Measurements from ENCODE around the gene ANAPC5. TPM values are rescaled to one million over a fixed set of nuclear protein-coding genes. Genes with fewer than 3 reads are reported as not detected.

The ANAPC5 gene
- total RNA-seq, 1 donor from 2014 or later = 101 TPM

DNA sequence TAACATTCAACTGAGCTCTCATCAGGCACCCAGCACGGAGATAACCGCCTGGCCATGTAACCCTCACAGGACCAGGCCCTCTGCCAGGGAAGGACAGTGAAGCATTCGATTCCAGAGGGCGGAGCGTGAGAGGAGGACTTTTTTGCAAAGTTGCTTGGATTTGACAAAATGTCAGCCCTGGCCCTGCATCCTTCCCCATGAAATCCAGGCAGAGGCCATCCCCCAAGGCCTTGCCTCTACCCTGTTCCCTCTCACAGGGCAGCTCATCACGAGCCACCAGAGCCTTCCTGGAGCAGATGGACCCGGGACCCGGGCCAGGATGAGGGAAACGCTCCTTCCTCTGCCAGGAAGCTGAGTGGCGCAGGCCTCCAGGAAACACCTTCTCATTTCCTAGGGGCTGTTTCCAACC is 72.7 kb downstream of the ANAPC5 start:
- Mint-ChIP-seq H3K36me3 (peaks cover 11% of the 10 kb centered on the region), H3K4me1 (ENCODE audit: unreplicated experiment) (no peaks in the 10 kb centered on the region), H3K27ac (no peak overlapping the region), H3K9me3 (no peaks in the 10 kb centered on the region), H3K4me3 (no peak overlapping the region), H3K27me3 (no peaks in the 10 kb centered on the region)
- TF ChIP-seq, protein P1, sequence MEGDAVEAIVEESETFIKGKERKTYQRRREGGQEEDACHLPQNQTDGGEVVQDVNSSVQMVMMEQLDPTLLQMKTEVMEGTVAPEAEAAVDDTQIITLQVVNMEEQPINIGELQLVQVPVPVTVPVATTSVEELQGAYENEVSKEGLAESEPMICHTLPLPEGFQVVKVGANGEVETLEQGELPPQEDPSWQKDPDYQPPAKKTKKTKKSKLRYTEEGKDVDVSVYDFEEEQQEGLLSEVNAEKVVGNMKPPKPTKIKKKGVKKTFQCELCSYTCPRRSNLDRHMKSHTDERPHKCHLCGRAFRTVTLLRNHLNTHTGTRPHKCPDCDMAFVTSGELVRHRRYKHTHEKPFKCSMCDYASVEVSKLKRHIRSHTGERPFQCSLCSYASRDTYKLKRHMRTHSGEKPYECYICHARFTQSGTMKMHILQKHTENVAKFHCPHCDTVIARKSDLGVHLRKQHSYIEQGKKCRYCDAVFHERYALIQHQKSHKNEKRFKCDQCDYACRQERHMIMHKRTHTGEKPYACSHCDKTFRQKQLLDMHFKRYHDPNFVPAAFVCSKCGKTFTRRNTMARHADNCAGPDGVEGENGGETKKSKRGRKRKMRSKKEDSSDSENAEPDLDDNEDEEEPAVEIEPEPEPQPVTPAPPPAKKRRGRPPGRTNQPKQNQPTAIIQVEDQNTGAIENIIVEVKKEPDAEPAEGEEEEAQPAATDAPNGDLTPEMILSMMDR (conservative IDR thresholded peaks at IDR 0.05) = no peak
- DNase-seq (ENCODE audit: extremely low spot score, unreplicated experiment) = no peak

DNA sequence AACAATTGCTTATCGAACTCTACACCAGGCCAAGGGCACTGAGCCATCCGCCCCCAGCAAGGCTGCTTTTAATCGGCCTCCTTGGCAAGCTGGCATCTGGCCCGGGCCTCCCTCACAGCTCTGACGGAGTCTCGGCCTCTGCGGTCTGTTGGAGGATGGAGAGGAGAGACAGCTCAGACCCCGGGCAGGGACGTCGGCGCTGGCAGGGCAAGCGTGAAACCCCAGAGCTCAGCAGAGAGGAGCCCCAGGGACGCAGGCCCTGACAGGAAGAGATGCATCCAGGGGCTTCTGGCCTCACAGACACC is 73.2 kb downstream of the ANAPC5 start:
- no peaks in the 10 kb centered on the region for H3K4me1 Mint-ChIP-seq (ENCODE audit: unreplicated experiment)
- no peaks in the 10 kb centered on the region for H3K9me3 Mint-ChIP-seq
- TF ChIP-seq, protein P1 (conservative IDR thresholded peaks at IDR 0.05) = no peak
- H3K27me3 Mint-ChIP-seq = no peaks in the 10 kb centered on the region
- H3K4me3 Mint-ChIP-seq = no peak overlapping the region
- DNase-seq (ENCODE audit: extremely low spot score, unreplicated experiment) = no peak
- no peak overlapping the region for H3K27ac Mint-ChIP-seq
- peaks cover 11% of the 10 kb centered on the region for H3K36me3 Mint-ChIP-seq

DNA sequence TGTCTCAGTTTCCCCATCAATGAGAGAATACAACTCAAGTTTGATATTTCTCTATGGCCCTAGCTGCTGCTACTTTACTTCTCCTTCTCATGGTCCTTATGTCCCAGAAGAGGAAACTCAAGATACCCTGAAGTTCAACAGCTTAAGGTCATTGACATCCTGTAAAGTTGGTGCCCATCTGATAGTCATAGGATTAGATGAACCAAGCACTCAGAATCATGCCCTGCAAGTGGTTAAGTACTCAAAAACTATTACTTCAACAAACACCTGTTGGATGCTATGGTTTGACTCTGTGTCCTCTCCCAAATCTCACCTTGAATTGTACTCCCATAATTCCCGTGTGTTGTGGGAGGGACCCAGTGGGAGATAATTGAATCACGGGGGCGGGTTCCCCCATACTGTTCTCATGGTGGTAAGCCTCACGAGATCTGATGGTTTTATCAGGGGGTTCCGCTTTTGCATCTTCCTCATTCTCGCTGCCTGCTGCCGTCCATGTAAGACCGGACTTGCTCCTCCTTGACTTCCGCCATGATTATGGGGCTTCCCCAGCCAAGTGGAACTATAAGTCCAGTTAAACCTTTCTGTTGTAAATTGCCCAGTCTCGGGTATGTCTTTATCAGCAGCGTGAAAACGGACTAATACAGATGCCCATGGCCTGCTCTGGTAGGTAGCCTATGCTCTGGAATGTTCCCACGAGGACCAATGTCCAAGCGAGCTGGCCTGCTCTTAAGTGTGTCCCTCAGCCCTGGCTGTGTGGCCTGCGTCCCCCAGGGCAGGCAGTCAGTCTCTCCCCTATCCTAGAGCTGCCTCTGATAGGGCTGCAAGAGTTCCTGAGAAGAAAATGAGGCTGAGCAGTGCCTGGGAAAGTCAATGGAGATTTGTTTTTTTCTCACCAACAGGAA is 73.8 kb downstream of the ANAPC5 start:
- Mint-ChIP-seq H3K4me1 (ENCODE audit: unreplicated experiment) (no peaks in the 10 kb centered on the region), H3K9me3 (no peaks in the 10 kb centered on the region), H3K4me3 (no peak overlapping the region), H3K27me3 (no peaks in the 10 kb centered on the region), H3K27ac (no peak overlapping the region), H3K36me3 (peaks cover 11% of the 10 kb centered on the region)
- no peak for DNase-seq (ENCODE audit: extremely low spot score, unreplicated experiment)
- TF ChIP-seq, protein P1 (conservative IDR thresholded peaks at IDR 0.05) = no peak

DNA sequence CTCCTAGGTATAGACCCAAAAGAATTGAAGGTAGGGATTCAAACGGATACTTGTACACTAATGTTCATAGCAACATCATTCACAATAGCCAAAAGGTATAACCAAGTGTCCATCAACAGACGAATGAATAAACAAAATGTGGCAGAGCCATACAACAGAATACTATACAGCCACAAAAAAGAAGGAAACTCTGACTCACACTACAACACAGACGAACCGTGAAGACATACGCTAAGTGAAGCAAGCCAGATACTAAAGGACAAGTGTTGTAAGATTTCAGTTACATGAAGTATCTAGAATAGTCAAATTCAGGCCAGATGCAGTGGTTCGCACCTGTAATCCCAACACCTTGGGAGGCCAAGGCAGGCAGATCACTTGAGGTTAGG is 74.8 kb downstream of the ANAPC5 start:
- H3K9me3 Mint-ChIP-seq = no peaks in the 10 kb centered on the region
- no peaks in the 10 kb centered on the region for H3K4me1 Mint-ChIP-seq (ENCODE audit: unreplicated experiment)
- DNase-seq (ENCODE audit: extremely low spot score, unreplicated experiment) = no peak
- H3K27me3 Mint-ChIP-seq = no peaks in the 10 kb centered on the region
- TF ChIP-seq, protein P1 (conservative IDR thresholded peaks at IDR 0.05) = no peak
- no peak overlapping the region for H3K27ac Mint-ChIP-seq
- no peak overlapping the region for H3K4me3 Mint-ChIP-seq
- peaks cover 16% of the 10 kb centered on the region for H3K36me3 Mint-ChIP-seq

DNA sequence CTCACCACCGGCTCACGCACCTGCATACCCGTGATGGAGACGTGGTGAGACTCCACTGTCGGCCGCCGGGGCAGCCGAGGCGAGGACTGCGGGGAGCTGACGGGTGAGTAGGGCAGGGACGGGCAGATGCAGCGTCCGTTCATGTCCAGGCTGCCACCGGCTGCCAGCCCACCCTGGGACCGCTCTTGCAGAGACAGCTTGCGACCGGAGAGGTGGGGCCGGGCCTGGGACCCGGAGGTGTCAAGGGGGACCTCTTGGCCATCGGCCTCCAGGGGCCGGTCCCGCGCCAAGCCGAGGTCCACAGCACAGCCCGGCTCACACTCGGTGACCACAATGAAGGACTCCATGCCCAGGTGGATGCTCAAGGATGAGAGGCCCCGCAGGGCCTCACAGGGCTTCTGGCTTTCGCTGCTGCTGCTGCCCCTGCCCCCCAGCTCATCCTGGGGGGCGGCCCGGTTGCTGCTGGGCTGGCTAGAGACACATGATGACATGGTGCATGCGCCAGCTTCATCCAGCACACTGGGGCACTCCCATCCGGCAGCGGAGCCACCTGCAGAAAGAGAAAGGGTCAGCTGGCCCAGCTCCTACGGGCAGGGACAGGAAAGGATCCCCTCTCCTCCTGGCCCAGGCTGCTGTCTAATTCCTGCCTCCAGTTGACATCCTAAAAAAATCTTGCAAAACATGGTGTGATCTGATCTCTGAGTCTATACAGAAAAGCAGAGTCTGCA is 78.0 kb downstream of the ANAPC5 start:
- DNase-seq (ENCODE audit: extremely low spot score, unreplicated experiment) = no peak
- TF ChIP-seq, protein P1 (conservative IDR thresholded peaks at IDR 0.05) = no peak
- H3K9me3 Mint-ChIP-seq = no peaks in the 10 kb centered on the region
- no peak overlapping the region for H3K27ac Mint-ChIP-seq
- no peaks in the 10 kb centered on the region for H3K4me1 Mint-ChIP-seq (ENCODE audit: unreplicated experiment)
- peaks cover 19% of the 10 kb centered on the region for H3K36me3 Mint-ChIP-seq
- H3K27me3 Mint-ChIP-seq = no peaks in the 10 kb centered on the region
- no peak overlapping the region for H3K4me3 Mint-ChIP-seq

Data from type B pancreatic cell (in vitro differentiated cells).